OCI-LY1 (cell line): ENCODE data around the gene ZHX3.

Source experiments
- H2AFZ ChIP-seq: fragments of 200-600 bp; sonication (generic), shearing (Covaris generic); 2 replicates; pipeline ENCODE4 v1.6.0; 2014; ENCODE audit warnings: antibody characterized with exemption, mild to moderate bottlenecking, low read length
- H3F3A ChIP-seq: fragments of 200-600 bp; sonication (generic), shearing (Covaris generic); 2 replicates; pipeline ENCODE4 v1.6.0; 2014; ENCODE audit warnings: mild to moderate bottlenecking, antibody characterized with exemption, low read length, moderate library complexity; ENCODE audit not compliant: insufficient read depth
- H3K27ac ChIP-seq: fragments of 200-600 bp; sonication (generic); 2 replicates; pipeline ENCODE4 v1.5.1; 2014; ENCODE audit warnings: low read length, mixed run types, mild to moderate bottlenecking, low read depth; ENCODE audit not compliant: poor library complexity, severe bottlenecking
- H3K27me3 ChIP-seq: fragments of 200-600 bp; sonication (generic); 2 replicates; pipeline ENCODE4 v1.6.0; 2014; ENCODE audit warnings: antibody characterized with exemption, mild to moderate bottlenecking, low read length, moderate library complexity; ENCODE audit not compliant: insufficient read depth
- H3K36me3 ChIP-seq: fragments of 200-600 bp; sonication (generic); 2 replicates; pipeline ENCODE4 v1.6.1; 2014; ENCODE audit warnings: mild to moderate bottlenecking, antibody characterized with exemption, low read length, moderate library complexity, mixed read lengths; ENCODE audit not compliant: insufficient read depth
- H3K4me1 ChIP-seq: fragments of 200-600 bp; sonication (generic); 2 replicates; pipeline ENCODE4 v1.5.1; 2014; ENCODE audit warnings: mild to moderate bottlenecking, low read length, moderate library complexity; ENCODE audit not compliant: insufficient read depth, severe bottlenecking
- H3K4me2 ChIP-seq: fragments of 200-600 bp; sonication (generic), shearing (Covaris generic); 2 replicates; pipeline ENCODE4 v1.6.1; 2014; ENCODE audit warnings: low read length
- H3K4me3 ChIP-seq: fragments of 200-600 bp; sonication (generic); 2 replicates; pipeline ENCODE4 v1.5.1; 2014; ENCODE audit warnings: low read length, low read depth, mild to moderate bottlenecking, mixed read lengths; ENCODE audit not compliant: poor library complexity, severe bottlenecking
- H3K79me2 ChIP-seq: fragments of 200-600 bp; shearing (Covaris generic); 2 replicates; pipeline ENCODE4 v1.6.1; 2016; ENCODE audit warnings: mixed run types, low read length, mixed read lengths; ENCODE audit not compliant: insufficient read depth
- H3K9ac ChIP-seq: fragments of 200-600 bp; sonication (generic), shearing (Covaris generic); 2 replicates; pipeline ENCODE4 v1.6.1; 2014; ENCODE audit warnings: mild to moderate bottlenecking, low read length, mixed read lengths
- H3K9me2 ChIP-seq: fragments of 200-600 bp; sonication (generic), shearing (Covaris generic); 2 replicates; pipeline ENCODE4 v1.6.1; 2014; ENCODE audit warnings: low read depth, mild to moderate bottlenecking, low read length, mixed read lengths
- H3K9me3 ChIP-seq: fragments of 200-600 bp; shearing (Covaris generic); 2 replicates; pipeline ENCODE4 v1.6.1; 2014; ENCODE audit warnings: low read length, mixed read lengths
- H4K20me1 ChIP-seq: fragments of 200-600 bp; sonication (generic), shearing (Covaris generic); 2 replicates; pipeline ENCODE4 v1.6.0; 2016; ENCODE audit warnings: mild to moderate bottlenecking, low read length; ENCODE audit not compliant: insufficient read depth
- CTCF ChIP-seq: fragments of 200-600 bp; sonication (generic), shearing (Covaris generic); IDR thresholded peaks from 2 replicates; pipeline ENCODE4 v1.5.1; 2017; ENCODE audit warnings: mild to moderate bottlenecking, antibody characterized with exemption, low read length, moderate library complexity, mixed read lengths
- EZH2 ChIP-seq: fragments of 200-600 bp; sonication (generic), shearing (Covaris generic); IDR thresholded peaks from 2 replicates; pipeline ENCODE4 v1.8.0; 2017; ENCODE audit warnings: borderline replicate concordance, mixed run types, mild to moderate bottlenecking, antibody characterized with exemption, low read length, moderate library complexity, mixed read lengths

ZHX3 gene

DNA sequence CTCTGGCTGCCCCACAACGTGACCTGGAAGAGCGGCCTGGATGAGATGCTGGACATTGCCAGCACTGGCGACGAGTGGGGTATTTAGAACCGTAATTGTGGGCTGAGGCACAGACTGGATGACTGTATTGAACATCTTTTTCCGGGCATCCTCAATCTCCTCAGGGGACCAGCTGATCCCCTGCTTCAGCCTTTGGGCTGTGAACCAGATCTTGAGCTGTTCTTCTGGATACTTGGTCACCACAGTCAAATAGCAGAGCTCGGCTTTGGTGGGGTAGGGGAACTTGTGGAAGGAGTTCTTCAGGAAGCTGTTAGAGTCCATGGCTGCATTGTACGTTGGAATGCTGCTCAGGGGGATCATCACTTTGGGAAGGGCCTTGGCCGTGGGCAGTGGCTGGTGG is 113.9 kb downstream of the ZHX3 start:
- Histone ChIP-seq H3K4me2 (no peak overlapping the region), H4K20me1 (no peaks in the 10 kb centered on the region), H3K9ac (no peak overlapping the region), H3K4me3 (no peak overlapping the region), H3K27ac (no peak overlapping the region), H3K9me2 (no peaks in the 10 kb centered on the region), H3K27me3 (no peaks in the 10 kb centered on the region), H3K9me3 (peaks cover 6% of the 10 kb centered on the region; the same call in 1 of the 2 replicates), H3F3A (no peaks in the 10 kb centered on the region), H2AFZ (no peak overlapping the region), H3K4me1 (no peaks in the 10 kb centered on the region), H3K36me3 (peaks cover 10% of the 10 kb centered on the region), H3K79me2 (no peaks in the 10 kb centered on the region)
- TF ChIP-seq CTCF, result no peak
- no peak for TF ChIP-seq EZH2

DNA sequence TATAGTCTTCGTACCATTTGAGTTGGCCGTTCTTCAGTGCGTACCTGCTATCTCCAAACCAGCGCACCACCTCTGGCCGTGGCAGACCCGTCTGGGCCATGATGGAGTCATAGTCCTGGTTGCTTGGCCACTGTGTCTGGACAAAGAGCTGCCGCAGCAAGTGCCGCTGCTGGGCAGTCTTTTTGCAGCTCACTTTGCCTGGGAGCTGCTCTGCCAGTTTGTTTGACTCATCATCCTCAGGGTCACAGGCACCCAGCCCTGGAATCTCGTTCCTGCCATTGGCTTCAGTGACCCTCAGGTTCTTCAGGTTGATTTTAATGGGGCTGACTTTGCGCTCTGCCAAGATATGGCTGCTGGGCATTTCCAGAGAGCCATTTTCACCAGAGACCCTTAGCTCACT is 115.1 kb downstream of the ZHX3 start:
- no peaks in the 10 kb centered on the region for H4K20me1 ChIP-seq
- H3K36me3 ChIP-seq, result peaks cover 10% of the 10 kb centered on the region
- TF ChIP-seq EZH2 (no peak), CTCF (no peak)
- H3K9me2 ChIP-seq, result no peaks in the 10 kb centered on the region
- H2AFZ ChIP-seq, result no peak overlapping the region
- H3K9ac ChIP-seq, result no peak overlapping the region
- no peaks in the 10 kb centered on the region for H3F3A ChIP-seq
- H3K79me2 ChIP-seq, result no peaks in the 10 kb centered on the region
- no peak overlapping the region for H3K27ac ChIP-seq
- H3K9me3 ChIP-seq, result peaks cover 6% of the 10 kb centered on the region; the same call in 1 of the 2 replicates
- no peaks in the 10 kb centered on the region for H3K27me3 ChIP-seq
- H3K4me2 ChIP-seq, result no peak overlapping the region
- H3K4me3 ChIP-seq, result no peak overlapping the region
- no peaks in the 10 kb centered on the region for H3K4me1 ChIP-seq

DNA sequence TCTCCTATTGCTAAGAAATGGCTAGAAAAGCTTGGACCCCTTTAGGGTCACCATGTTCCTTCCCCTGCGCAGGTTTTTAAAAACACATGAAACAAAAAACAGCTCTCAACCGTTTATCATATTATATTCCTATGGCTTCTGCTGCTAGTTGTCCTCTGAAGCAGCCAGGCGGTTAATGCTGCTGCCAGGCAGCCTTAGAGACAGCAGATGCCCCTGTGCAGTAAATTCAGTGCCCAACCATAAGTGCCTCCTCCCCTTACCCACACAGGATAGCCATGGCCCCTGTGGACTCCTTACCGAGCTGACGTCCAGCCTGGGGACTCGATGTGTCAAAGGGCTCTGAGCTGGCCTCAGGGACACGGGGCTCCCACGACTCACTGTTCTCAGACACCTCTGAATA is 115.8 kb downstream of the ZHX3 start:
- Histone ChIP-seq H3K27me3 (no peaks in the 10 kb centered on the region), H3K27ac (no peak overlapping the region), H3K4me3 (no peak overlapping the region), H3K4me1 (no peaks in the 10 kb centered on the region), H3K36me3 (peaks cover 10% of the 10 kb centered on the region), H3K79me2 (no peaks in the 10 kb centered on the region), H3K9ac (no peak overlapping the region), H3F3A (no peaks in the 10 kb centered on the region), H4K20me1 (no peaks in the 10 kb centered on the region), H3K9me2 (no peaks in the 10 kb centered on the region), H3K9me3 (peaks cover 6% of the 10 kb centered on the region; the same call in 1 of the 2 replicates), H2AFZ (no peak overlapping the region), H3K4me2 (no peak overlapping the region)
- TF ChIP-seq CTCF, result no peak
- TF ChIP-seq EZH2, result no peak
